Measurements from ENCODE around the gene LGR6.
"Not testable (repeated sequence)": the region's sequence is repeated elsewhere in the genome, so short reads cannot be mapped to it uniquely, and the experiment has no call there.

Gene LGR6, protein sequence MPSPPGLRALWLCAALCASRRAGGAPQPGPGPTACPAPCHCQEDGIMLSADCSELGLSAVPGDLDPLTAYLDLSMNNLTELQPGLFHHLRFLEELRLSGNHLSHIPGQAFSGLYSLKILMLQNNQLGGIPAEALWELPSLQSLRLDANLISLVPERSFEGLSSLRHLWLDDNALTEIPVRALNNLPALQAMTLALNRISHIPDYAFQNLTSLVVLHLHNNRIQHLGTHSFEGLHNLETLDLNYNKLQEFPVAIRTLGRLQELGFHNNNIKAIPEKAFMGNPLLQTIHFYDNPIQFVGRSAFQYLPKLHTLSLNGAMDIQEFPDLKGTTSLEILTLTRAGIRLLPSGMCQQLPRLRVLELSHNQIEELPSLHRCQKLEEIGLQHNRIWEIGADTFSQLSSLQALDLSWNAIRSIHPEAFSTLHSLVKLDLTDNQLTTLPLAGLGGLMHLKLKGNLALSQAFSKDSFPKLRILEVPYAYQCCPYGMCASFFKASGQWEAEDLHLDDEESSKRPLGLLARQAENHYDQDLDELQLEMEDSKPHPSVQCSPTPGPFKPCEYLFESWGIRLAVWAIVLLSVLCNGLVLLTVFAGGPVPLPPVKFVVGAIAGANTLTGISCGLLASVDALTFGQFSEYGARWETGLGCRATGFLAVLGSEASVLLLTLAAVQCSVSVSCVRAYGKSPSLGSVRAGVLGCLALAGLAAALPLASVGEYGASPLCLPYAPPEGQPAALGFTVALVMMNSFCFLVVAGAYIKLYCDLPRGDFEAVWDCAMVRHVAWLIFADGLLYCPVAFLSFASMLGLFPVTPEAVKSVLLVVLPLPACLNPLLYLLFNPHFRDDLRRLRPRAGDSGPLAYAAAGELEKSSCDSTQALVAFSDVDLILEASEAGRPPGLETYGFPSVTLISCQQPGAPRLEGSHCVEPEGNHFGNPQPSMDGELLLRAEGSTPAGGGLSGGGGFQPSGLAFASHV

DNA sequence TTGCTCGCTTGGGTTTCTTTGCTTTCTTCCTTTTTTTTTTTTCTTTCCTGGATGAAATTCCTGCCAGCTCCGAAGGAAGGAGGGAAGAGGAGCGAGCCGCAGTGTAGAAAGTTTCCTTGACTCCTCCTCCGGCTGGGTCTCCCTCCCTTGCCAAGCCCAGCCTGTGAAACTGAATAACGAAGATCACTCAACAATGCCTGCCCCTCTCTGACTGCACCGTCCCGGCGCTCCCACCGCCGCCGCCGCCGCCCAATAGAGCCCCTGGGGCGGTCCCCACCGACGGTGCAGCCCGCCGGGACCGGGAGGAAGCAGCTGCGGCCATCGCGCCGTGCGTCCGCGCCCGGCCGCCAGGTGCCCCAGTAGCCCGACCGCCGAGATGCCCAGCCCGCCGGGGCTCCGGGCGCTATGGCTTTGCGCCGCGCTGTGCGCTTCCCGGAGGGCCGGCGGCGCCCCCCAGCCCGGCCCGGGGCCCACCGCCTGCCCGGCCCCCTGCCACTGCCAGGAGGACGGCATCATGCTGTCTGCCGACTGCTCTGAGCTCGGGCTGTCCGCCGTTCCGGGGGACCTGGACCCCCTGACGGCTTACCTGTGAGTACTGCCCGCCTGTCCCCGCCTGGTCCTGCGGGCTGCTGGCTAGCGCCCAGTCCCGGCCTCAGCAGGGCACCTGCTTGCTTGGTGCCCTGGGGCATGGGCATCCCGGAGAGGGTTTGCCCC lies at the start of gene LGR6:
LGR6 (plus strand) TSS at position 186 of the 714 bp plus-strand sequence; CDS start at position 377, 191 bp downstream.
- no peak for DNase-seq (ENCODE audit: low read depth)

DNA sequence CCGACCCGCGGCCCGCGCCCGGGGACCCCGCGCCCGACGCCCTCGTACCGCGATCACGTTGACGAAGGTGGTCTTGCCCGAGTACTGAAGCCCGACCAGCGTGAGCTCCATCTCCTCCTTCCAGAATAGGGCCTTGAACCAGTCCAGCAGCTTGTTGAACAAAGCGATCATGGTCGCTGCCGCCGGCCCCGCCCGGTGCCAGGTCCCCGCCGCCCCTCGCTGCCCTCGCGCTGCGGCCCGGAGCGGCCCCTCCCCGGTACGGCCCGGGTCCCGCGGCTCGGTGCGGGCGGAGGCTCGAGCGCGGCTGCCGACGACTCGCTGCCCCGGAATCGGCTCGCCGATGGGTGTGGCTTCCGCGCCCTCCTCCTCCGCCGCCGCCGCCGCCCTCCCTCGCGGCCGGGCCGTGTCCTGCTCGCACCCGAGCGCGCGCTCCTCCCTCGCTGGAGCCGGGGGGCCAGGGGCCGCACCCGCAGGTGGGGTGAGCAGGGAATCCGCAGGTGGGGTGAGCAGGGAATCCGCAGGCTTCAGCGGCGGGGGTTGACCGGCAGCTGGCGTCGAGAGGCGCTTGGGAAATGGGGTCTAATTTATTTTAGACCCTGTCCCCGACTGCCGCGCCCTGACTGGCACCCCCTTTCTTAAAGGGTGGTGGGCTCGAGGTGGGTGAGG lies 49.1 kb upstream of the LGR6 start, which contains the start of gene ARL8A:
ARL8A (minus strand) TSS at position 336 of the 666 bp plus-strand sequence; CDS start at position 171, 165 bp downstream.
- peak; percentile 53 for DNase-seq (ENCODE audit: low read depth)

DNA sequence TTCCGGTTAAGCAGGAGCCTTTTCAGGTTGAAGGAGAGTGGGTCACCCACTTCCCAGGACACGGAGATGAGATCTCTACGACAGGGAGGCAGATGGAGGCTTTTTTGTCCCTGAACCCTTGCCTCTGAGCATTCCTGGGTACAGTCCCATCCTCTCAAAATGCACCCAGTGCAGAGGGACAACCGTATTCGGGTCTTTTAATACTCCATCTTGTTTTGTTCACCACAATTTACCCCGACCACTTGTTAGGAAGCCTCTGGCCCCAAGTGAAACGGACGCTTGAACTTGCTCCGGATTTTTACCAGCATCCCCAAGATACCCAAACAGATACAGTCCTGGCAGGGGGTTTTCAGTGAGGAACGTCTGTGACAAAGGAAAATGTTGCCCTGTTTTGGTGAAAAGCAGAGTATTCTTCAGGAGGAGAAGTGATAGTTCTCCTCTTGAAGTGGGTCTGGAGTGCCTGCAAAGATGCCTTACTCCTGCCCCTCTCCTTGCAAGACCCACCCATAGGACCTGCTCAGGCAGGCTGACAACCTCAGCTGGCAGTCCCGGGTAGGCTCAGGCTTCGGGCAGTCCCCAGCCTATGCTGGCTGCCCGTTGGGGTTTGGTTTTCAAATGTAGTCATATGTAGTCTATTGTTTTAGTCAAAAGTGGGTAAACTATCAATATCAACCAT lies 48.4 kb upstream of the LGR6 start:
- DNase-seq (ENCODE audit: low read depth) = no peak

DNA sequence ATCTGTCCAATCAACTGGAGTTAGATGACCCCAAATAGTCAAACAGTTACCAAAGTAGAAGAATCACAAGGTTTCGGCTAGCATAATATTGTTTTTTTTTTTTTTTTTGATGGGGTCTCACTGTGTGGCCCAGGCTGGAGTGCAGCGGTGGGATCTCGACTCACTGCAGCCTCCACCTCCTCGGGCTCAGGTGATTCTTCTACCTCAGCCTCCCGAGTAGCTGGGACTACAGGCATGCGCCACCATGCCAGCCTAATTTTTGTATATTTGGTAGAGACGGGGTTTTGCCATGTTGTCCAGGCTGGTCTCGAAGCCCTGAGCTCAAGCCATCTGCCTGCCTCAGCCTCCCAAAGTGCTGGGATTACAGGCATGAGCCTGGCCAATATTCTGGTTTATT lies 47.9 kb upstream of the LGR6 start:
- not testable (repeated sequence) for DNase-seq (ENCODE audit: low read depth)

DNA sequence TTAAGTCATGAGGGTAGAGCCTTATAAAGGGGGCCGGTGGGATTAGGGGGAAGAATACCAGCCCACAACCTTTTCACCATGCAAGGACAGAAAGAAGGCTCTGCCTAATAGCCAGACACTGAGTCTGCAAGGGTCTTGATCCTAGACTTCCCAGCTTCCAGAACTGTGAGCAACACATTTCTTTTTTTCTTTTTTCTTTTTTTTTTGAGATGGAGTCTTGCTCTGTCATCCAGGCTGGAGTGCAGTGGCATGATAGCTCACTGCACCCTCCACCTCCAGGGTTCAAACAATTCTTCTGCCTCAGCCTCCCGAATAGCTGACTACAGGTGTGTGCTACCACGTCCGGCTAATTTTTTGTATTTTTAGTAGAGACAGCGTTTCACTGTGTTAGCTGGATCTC lies 47.3 kb upstream of the LGR6 start:
- no peak for DNase-seq (ENCODE audit: low read depth)

DNA sequence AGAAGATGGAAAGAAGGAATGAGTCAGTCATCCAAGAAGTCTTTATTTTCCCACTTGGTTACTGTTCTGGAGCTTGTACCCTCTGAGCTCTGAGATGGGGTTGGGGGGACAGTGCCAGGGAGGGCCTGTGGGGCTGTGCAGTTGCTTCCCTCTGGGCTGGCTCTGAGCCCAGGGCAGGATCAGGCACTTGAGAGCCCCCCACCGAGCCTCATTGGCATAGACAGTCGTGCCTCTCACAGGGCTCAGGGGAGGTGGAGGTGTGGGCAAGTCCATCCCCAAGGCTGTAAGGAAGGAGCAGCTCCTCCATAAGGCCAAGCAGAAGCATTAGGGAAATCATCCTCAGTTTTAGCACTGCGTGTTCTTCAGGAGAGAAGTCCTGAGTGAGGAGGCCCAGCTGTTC lies 46.6 kb upstream of the LGR6 start:
- DNase-seq (ENCODE audit: low read depth) = no peak

DNA sequence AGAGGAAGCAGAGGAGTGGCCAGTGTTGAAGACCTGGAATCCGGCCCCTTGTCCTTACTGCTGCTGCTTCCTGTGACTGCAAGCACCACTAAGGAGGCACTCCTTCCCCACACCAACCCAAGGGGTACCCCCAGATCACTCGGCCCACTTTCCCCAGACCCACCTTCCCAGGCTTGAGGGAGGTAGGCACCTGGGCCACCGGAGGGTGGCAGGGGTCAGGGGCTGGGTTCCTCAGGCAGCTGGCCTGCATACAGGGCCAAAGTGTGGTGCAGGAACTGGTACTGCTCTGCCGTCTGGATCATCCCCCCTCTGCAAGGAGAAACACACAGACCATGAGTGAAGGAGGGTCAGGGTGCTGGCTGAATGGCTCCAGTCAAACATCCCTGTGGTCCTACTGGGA lies 45.2 kb upstream of the LGR6 start:
- no peak for DNase-seq (ENCODE audit: low read depth)

DNA sequence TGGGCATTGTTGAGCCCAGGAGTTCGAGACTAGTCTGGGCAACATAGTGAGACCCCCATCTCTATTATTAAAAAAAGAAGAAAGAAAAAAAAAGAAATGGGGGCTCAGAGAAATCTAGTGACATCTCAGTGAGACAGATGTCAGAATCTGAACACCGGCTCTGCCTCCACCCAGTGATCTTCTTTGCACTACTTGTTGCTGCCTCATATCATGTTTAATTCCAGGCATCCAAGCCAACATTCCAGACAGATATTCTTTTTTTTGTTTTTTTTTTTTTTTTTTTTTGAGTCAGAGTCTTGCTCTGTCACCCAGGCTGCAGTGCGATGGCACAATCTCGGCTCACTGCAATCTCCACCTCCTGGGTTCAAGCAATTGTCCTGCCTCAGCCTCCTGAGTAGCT lies 44.0 kb upstream of the LGR6 start:
- DNase-seq (ENCODE audit: low read depth) = no peak

DNA sequence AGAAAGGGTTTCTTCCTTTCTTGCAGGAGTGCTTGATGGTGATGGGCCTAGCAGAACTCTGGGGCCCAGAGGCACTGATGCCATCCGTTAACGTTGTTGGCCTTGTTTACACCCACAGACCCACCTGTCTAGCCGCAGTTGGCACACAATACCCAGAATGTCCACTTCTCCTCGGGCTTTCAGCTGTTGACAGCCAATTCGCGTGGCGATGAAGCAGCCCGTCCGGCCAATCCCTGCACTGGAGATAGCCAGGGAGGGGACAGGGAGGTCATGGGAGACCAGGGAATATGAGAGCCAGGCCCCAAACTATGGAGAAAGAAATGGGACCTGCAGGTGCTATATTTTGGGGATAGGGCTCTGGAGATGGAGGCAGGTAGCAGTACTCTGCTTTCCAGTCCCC lies 43.4 kb upstream of the LGR6 start:
- DNase-seq (ENCODE audit: low read depth) = no peak

DNA sequence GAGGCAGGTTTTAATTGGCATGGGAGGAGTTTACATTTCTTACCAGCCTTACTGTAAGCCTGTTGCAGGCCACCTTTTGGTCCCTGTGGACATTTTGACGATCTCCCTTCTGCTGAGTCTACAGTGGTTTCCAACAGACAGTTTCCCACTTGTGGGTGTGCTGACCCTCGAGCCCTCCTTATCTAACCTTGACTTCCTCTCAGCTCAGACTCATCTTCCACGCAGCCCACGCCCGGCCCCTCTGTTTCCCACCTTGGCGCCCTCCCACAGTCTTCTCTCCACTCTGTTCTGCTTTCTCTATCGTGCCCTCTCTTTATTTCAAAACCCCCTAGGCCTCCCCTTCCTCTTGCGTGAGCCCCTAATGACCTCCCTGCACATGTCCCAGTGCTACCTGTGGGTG lies 43.0 kb upstream of the LGR6 start:
- no peak for DNase-seq (ENCODE audit: low read depth)

DNA sequence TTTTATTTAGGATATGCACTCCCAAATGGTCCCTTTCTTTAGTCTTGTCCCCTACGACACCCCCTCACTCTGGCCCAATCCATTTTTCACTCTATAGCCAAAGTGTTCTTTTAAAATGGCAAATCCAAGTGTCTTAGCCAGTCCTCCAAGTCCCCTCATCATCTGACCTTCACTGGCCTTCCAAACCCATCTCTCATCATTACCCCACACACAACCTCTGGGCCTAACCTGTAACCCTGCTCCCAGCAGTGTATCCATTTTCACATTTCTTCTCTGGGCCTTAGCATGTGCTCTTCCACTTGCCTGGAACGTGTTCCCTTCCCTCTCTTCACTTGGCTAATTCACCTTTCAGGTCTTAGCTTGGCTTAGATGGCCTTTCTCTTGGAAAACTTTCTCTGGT lies 42.6 kb upstream of the LGR6 start:
- no peak for DNase-seq (ENCODE audit: low read depth)

DNA sequence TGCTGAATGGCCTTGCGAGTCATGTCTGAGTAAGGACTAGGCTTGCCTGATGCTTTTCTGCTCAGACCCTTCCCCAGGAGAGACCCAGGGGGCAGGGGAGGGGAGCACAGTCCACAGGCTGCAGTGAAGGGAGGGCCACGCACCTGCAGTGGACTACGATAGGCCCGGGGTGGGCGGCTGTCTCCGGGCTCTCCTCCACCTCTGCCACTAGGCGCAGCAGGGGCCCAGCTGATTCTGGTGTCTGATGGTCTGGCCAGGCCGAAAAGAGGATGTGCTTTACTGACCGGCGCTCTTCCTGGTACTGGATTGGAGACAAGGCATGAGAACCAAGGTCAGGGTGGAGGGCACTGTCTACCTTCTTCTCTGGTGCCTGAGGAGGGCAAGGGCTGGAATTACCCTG lies 41.2 kb upstream of the LGR6 start:
- DNase-seq (ENCODE audit: low read depth) = no peak

DNA sequence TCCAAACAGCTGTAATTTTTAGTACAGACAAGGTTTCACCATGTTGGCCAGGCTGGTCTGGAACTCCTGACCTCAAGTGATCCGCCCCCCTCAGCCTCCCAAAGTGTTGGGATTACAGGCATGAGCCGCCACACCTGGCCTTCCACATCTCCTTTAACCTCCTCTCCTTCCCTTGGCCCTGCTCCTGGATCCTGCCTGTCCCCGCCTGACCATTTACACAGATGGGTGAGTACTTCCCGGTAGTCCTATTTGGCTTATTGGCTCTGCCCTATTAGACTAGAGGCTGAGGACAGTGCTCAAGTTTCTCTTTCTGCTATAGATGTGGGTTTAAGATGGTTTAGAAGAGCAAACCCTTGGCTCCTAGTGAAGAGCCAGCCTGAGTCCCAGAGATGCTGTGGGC lies 40.3 kb upstream of the LGR6 start:
- DNase-seq (ENCODE audit: low read depth) = no peak

DNA sequence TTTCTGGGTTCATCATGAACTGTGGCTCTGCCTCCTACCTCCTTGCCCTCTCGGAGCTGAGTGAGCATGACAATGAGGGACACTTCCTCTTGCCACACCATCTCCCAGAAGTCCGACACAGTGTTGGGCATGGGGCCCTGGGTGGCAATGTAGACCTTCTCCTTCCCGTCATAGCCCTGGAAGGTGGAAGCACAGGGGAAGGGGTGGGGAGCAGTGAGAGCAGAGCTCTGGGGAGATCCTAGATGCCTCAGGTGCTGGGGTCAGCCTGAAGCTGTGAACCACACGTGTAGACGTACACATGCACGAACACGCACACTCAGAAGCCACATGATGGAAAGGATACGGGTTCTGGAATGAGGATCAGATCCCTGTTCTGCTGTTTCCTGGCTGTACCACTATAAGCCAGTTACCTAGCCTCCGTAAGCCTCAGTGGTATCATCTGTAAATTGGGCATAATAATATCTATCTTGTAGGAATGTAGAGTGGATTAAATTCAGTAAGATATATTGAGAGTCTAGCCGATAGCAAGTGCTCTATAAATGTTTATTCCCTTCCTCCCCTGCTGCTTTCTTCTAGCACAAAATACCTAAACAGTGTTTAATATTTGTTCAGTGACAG lies 39.3 kb upstream of the LGR6 start:
- no peak for DNase-seq (ENCODE audit: low read depth)

DNA sequence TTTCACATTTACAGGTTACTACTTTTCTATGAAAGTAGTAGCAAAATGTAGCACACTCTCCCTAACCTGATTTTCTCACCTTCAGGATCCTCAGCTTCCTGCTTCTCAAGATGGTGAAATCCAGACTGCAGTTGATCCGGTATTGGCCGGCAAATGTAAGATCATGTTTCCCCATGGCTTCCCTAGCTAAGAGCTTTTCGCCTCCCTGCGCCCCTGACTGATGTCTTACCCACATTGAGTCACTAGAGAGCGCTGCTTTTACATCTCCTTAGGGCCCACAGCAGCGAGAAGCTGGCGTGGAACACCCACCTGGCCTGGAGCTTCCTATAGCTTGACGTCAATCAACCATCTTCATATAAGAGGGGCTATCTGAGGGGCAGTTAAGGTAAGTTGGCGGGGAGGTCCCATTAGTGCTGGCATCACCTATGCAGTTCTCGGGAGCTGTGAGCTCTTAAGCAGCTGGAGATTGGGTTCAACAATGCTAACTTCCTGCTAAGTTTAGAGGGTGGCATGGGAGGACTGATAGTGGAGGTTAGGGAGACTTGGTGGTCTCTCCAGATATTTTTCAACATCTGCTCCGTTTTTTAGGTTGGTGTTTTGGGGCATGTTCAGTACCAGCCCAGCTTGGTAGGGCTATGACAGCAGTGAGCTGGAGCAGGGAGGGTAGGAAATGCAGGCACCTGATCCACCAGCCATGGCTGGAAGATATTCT lies 38.7 kb upstream of the LGR6 start:
- DNase-seq (ENCODE audit: low read depth) = no peak

DNA sequence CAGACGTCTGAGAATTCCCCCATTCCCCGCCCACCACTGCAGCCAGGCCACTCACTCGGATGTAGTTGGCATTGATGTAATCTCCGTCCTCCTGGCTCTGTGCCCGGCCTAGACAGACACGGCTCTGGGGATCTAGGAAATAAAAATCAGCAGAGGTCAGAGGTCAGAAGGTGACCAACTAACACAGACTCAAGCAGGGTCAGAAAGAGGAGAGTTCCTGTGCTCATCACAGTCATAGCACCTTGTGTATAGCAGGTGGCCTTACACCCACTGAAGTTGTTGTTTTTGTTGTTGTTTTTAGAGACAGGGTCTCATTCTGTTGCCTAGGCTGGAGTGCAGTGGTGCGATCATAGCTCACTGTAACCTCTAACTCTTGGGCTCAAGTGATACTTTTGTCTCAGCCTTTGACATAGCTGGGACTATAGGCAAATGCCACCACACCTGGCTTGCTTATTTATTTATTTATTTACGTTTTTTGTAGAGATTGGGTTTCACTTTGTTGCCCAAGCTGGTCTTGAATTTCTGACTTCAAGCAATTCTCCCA lies 38.0 kb upstream of the LGR6 start:
- DNase-seq (ENCODE audit: low read depth) = peak; percentile 48

DNA sequence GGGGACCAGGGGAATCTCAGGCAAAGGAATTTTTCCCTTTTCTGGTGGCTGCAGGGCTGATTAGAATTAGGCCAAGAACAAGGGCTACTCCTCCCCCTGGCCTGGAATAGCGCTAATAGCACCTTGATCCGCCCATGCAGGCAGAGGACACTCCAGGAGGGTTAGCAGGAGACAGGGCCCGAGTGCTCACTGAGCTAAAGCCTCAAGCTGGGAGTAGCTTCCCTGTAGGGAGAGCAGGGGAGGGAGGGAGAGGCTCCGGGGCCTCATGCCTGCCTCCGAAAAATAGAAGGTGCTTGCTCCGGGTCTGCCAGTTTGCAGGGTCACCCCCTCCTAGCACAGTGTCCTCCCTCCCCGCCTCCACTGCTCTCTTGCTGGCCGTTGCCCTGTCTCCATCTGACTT lies 37.0 kb upstream of the LGR6 start:
- no peak for DNase-seq (ENCODE audit: low read depth)

DNA sequence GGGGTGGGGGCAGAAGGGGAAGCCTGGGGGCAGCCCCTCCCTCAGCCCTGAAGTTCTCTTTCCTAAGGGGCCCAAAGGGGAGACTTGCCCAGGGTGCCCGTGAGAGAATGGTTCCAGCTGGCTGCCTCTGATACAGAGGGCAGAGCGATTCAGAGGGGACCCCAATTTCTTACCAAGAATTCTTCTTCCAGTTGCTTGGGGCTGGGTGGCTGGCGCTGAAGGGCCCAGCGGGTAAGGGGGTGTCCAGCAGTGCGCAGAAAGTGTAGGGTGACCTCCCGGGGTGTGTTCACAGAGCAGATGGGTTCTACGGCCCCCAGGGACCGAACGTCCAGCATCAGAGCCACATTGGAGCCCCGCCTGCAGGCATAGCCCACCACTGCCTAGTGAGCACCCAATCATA lies 35.7 kb upstream of the LGR6 start:
- DNase-seq (ENCODE audit: low read depth) = no peak

DNA sequence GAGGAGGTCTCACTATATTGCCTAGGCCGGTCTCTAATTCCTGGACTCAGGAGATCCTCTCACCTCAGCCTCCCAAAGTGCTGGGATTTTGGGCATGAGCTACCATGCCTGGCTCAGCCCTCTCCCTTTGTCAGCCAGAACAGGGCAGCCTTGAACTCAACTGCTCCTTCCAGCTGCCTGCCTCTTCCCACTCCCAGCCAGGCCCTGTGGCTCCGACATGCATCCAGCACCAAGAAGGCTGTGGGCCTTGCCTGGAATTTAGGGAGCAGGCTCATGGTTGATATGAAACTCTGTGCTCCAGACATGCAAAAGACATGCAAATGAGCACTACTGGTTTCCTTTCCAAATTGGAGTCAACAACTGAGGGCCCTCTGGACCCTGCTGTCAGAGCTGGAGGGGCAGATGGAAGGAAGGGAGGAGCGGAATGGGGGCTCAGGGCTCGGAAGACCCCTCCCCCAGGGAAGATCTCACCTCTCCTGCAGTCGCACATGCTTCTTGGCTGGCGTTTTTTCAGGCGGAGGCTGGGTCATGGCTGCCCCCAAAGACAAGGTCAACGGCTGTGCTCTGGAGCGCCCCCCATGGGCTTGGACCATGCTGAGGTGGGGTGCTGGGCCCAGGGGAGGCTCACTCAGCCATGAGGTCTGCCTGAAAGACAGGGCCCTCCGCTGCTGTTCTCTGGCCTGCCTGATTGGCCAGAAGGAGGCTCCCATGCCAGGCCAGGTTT lies 34.6 kb upstream of the LGR6 start:
- DNase-seq (ENCODE audit: low read depth) = no peak
